Thyroid gland (tissue), 4 donors: ENCODE data around the gene NLGN1. TPM values are rescaled to one million over a fixed set of nuclear protein-coding genes. Genes with fewer than 3 reads are reported as not detected.

Source experiments
- DNase-seq, 2 donors: peaks; one replicate each; pipeline ENCODE4 v3.0.0-alpha.2; 2019
- H3K27ac ChIP-seq, 3 donors: fragments of 200-600 bp; sonication (generic); 1 replicate in 2 of 3; 2 replicates in 1 of 3; pipeline ENCODE4 v1.5.1; 2016 to 2019; ENCODE audit warnings: mild to moderate bottlenecking in 1 of 3, moderate library complexity in 1 of 3
- H3K27me3 ChIP-seq: fragments of 200-600 bp; sonication (generic); one replicate; pipeline ENCODE4 v1.5.1; 2019
- H3K36me3 ChIP-seq, 2 donors: fragments of 200-600 bp; sonication (generic); one replicate each; pipeline ENCODE4 v1.5.1; 2016 to 2019
- H3K4me1 ChIP-seq, 2 donors: fragments of 200-600 bp; sonication (generic); one replicate each; pipeline ENCODE4 v1.5.1; 2017 to 2019
- H3K4me3 ChIP-seq, 3 donors: fragments of 200-600 bp; sonication (generic); replicated peaks in 1 of 3; 1 replicate in 2 of 3; 2 replicates in 1 of 3; pipeline ENCODE4 v1.5.1; 2016; ENCODE audit warnings: mild to moderate bottlenecking in 1 of 3
- H3K9me3 ChIP-seq: fragments of 200-600 bp; sonication (generic); one replicate; pipeline ENCODE4 v1.5.1; 2017
- POLR2A ChIP-seq, 2 donors: fragments of 450-650 bp; IDR thresholded peaks; one replicate each; pipeline ENCODE4 v1.6.1; 2017; ENCODE audit warnings: antibody characterized with exemption in 2 of 2, mild to moderate bottlenecking in 2 of 2, moderate library complexity in 1 of 2
- WGBS, 2 donors: methylation state at CpG; one replicate each; pipeline ENCODE4 v1.1.5; 2017; 5-methylcytosine and 5-hydroxymethylcytosine counted together
- intact Hi-C: fragments of 100-400 bp; cut with DNase I; formaldehyde crosslinking; loops from one replicate; pipeline ENCODE4 v1.15.1; 2023
- total RNA-seq, 4 donors: library from RNA; depleted of rRNA; stranded (reverse); fragments of >200 nt; gene quantifications; one replicate each; pipeline ENCODE4 v1.2.3, GENCODE V29; 2016
- TF ChIP-seq, protein P1 (sequence below), 6 experiments: fragments of 200-600 bp in 3 of 6; fragments of 450-650 bp in 3 of 6; sonication (generic) in 3 of 6; IDR thresholded peaks; one replicate each; pipeline ENCODE4 v1.5.1; 2016 to 2019; ENCODE audit warnings: antibody characterized with exemption in 6 of 6, mild to moderate bottlenecking in 2 of 6, inconsistent platforms in 1 of 6, moderate library complexity in 1 of 6

NLGN1 gene
- total RNA-seq, 4 donors from 2014 or later: 2.4 to 13.9 (median 2.9) TPM

DNA sequence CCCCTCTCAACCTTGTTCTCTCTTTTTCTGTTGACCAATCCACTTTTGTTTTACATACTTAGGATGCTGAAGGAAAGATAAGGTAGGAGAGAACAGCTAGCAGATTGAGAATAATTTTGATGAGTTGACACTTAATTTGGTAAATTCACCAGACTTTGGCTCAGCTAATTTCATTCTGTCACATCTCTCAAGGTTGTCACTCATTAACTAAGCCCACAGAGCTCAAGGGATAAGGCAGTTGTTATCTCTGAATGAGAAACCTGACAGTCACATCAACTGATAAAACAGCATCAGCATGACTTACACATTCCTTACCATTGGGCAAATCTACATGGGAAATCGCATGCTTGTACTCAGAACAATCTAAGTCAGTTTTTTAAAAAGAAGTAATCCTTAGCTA is 591.4 kb downstream of the NLGN1 start:
- WGBS, 2 donors: 45 to 70% methylated on average over 1 of the region's 1 CpG
- DNase-seq: no peak

DNA sequence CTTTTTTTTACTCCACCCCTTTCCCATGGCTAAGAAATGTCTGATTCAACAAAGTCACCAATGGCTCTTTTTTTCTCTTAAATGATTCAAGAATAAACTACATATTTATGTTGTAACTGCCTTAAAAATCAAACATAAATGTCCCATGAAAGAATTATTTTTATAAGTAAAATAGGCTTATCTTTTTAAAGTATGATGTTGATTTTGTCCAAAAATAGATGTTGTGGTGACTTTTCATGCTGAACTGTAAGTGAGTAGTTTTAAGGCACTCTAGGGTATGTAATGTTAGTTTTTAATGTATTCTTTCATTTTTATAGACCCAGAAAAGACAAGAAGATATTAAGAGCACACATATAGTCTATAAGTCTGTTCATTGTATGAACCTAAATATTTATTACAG is 594.9 kb downstream of the NLGN1 start:
- intact Hi-C loops: no loop called here

More for the DNA sequence above, 591.4 kb downstream of the NLGN1 start:
- Histone ChIP-seq H3K27ac (no peak overlapping the region), H3K27me3 (no peaks in the 10 kb centered on the region), H3K4me1 (no peaks in the 10 kb centered on the region), H3K36me3 (no peaks in the 10 kb centered on the region), H3K4me3 (no peak overlapping the region), H3K9me3 (no peaks in the 10 kb centered on the region)
- TF ChIP-seq POLR2A (IDR thresholded peaks at IDR 0.05): no peak
- TF ChIP-seq, protein P1, sequence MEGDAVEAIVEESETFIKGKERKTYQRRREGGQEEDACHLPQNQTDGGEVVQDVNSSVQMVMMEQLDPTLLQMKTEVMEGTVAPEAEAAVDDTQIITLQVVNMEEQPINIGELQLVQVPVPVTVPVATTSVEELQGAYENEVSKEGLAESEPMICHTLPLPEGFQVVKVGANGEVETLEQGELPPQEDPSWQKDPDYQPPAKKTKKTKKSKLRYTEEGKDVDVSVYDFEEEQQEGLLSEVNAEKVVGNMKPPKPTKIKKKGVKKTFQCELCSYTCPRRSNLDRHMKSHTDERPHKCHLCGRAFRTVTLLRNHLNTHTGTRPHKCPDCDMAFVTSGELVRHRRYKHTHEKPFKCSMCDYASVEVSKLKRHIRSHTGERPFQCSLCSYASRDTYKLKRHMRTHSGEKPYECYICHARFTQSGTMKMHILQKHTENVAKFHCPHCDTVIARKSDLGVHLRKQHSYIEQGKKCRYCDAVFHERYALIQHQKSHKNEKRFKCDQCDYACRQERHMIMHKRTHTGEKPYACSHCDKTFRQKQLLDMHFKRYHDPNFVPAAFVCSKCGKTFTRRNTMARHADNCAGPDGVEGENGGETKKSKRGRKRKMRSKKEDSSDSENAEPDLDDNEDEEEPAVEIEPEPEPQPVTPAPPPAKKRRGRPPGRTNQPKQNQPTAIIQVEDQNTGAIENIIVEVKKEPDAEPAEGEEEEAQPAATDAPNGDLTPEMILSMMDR (IDR thresholded peaks at IDR 0.05): no peak
- intact Hi-C loops: no loop called here

DNA sequence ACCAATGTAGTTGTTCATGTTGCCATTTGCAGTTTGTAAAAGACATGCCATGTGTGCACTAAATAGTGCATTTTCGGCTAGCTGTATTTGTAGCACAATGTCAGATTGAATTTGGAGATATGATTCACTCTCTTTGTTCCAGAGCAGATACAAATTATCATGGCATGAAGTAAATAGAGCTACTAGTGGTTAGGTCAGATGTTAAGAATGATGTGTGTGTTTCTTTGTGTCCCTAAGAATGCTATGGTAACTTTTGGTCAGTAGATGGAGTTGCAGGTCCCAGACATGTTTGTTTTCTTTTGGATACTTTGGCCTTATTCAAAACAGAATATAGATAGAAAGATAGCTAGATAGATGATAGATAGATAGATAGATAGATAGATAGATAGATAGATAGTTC is 595.8 kb downstream of the NLGN1 start:
- no peaks in the 10 kb centered on the region for H3K36me3 ChIP-seq
- H3K27me3 ChIP-seq: no peaks in the 10 kb centered on the region
- intact Hi-C loops: no loop called here
- H3K9me3 ChIP-seq: no peaks in the 10 kb centered on the region
- no peak overlapping the region for H3K27ac ChIP-seq
- 74 to 77% methylated on average over 1 of the region's 1 CpG for WGBS, 2 donors
- no peak for TF ChIP-seq POLR2A (IDR thresholded peaks at IDR 0.05)
- TF ChIP-seq, protein P1 (IDR thresholded peaks at IDR 0.05): no peak
- no peak for DNase-seq
- no peak overlapping the region for H3K4me3 ChIP-seq
- H3K4me1 ChIP-seq: no peaks in the 10 kb centered on the region

More for the DNA sequence above, 594.9 kb downstream of the NLGN1 start:
- no peak overlapping the region for H3K27ac ChIP-seq
- TF ChIP-seq, protein P1 (IDR thresholded peaks at IDR 0.05): no peak
- TF ChIP-seq POLR2A (IDR thresholded peaks at IDR 0.05): no peak
- H3K27me3 ChIP-seq: no peaks in the 10 kb centered on the region
- no peak overlapping the region for H3K4me3 ChIP-seq
- no peaks in the 10 kb centered on the region for H3K4me1 ChIP-seq
- no peak for DNase-seq
- H3K36me3 ChIP-seq: no peaks in the 10 kb centered on the region
- no peaks in the 10 kb centered on the region for H3K9me3 ChIP-seq

DNA sequence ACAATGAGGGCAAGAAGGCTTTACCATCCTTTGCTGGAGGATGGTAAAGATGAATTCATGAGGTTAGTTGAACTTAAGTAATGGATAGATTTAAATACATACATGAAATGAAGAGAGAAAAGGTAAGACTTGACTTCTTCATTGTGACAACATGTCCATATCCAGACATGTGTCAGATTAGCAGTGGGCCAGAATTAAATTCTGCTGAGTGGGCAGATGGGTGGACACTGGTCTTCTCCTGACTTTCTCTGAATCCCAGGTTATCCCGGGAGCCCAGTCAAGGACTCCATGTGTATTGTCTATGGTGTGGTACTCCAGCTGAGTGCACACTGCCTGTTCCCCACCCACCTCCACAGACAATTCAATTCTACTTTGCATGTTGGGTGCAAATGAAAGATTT is 603.1 kb downstream of the NLGN1 start:
- Histone ChIP-seq H3K27me3 (no peaks in the 10 kb centered on the region), H3K4me1 (no peaks in the 10 kb centered on the region), H3K9me3 (no peaks in the 10 kb centered on the region), H3K27ac (no peak overlapping the region), H3K4me3 (no peak overlapping the region), H3K36me3 (no peaks in the 10 kb centered on the region)
- WGBS, 2 donors: 95 to 100% methylated on average over 1 of the region's 1 CpG
- no peak for DNase-seq
- intact Hi-C loops: no loop called here
- TF ChIP-seq, protein P1 (IDR thresholded peaks at IDR 0.05): no peak
- no peak for TF ChIP-seq POLR2A (IDR thresholded peaks at IDR 0.05)

DNA sequence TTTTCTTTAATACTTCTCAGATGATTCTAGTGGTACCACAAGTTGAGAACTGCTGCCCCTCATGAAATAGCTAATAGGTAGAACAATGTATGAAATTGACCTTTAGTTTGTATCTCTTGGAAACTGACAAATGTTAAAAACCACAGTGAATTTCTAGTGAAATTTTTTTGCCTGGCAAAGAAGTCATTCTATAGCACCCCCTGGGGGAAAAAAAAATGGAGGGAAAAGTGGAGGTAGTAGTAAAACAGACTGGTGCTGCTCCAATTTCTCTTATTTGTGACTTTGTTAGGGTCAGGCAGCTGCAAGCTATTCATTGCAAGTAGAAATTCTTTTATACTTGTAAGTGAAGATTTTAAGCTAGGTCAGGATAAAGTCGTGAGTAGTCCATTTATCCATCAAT is 605.0 kb downstream of the NLGN1 start:
- H3K36me3 ChIP-seq: no peaks in the 10 kb centered on the region
- no peak for DNase-seq
- no peaks in the 10 kb centered on the region for H3K9me3 ChIP-seq
- WGBS, 2 donors: 49 to 56% methylated on average over 1 of the region's 1 CpG
- no peak overlapping the region for H3K4me3 ChIP-seq
- no peaks in the 10 kb centered on the region for H3K27me3 ChIP-seq
- no peak overlapping the region for H3K27ac ChIP-seq
- intact Hi-C loops: no loop called here
- TF ChIP-seq POLR2A (IDR thresholded peaks at IDR 0.05): no peak
- TF ChIP-seq, protein P1 (IDR thresholded peaks at IDR 0.05): no peak
- H3K4me1 ChIP-seq: no peaks in the 10 kb centered on the region
